Left ventricle myocardium inferior (tissue), 1 donor: ENCODE results near the gene DNLZ. TPM values are rescaled to one million over a fixed set of nuclear protein-coding genes. Genes with fewer than 3 reads are reported as not detected.

Experiments used
- DNase-seq: peaks from one replicate; pipeline ENCODE4 v3.0.0-alpha.2; 2020
- H3K27ac ChIP-seq: fragments of 200-600 bp; replicated peaks from 2 replicates; pipeline ENCODE4 v1.8.0; 2021
- H3K27me3 ChIP-seq: fragments of 200-600 bp; 2 replicates; pipeline ENCODE4 v1.8.0; 2021; ENCODE audit warnings: low read depth
- H3K36me3 ChIP-seq: fragments of 200-600 bp; 2 replicates; pipeline ENCODE4 v1.8.0; 2021
- H3K4me1 ChIP-seq: fragments of 200-600 bp; 2 replicates; pipeline ENCODE4 v1.8.0; 2021
- H3K4me3 ChIP-seq: fragments of 200-600 bp; 2 replicates; pipeline ENCODE4 v1.8.0; 2021; ENCODE audit warnings: mild to moderate bottlenecking, moderate library complexity
- H3K9me3 ChIP-seq: fragments of 200-600 bp; replicated peaks from 2 replicates; pipeline ENCODE4 v1.8.0; 2021
- intact Hi-C: fragments of 100-400 bp; cut with micrococcal nuclease; formaldehyde crosslinking; loops from one replicate; pipeline ENCODE4 v1.11.0; 2022
- total RNA-seq: library from RNA; stranded (reverse); fragmentation: NEBNext Ultra II Directional; extraction: Animal tissue kit (Norgen Biotek cat#: 25700); gene quantifications from one replicate; pipeline ENCODE4 v1.2.1, GENCODE V29; 2021
- TF ChIP-seq, protein P1 (sequence below): fragments of 200-600 bp; IDR thresholded peaks from 2 replicates; pipeline ENCODE4 v1.8.0; 2021; ENCODE audit warnings: antibody characterized with exemption, mild to moderate bottlenecking, borderline replicate concordance
- donor health status: DM: no; HTN: yes; CAD: no; lungs with severe emphysema.

Gene DNLZ
- total RNA-seq, 1 donor from 2014 or later = 37.6 TPM

DNA sequence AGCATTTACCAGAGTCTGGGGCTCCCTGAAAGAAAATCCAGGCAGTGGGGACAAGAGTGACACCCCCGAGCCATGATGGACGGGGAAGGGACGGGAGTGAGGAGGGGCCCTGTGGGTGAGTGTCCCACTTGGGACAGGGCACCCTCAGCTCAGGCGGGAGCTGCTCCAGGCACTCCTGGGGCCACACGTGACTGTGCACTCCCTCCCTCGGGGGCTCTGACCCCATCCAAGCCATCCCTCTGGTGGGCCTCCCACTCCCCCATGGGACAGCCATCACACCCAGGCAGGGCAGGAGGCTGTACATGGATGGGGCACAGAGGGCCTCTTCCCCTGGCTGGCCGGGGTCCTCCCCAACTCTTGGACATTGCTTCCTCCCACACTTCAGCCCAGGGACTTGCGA, 12.9 kb upstream of the DNLZ start:
- Histone ChIP-seq H3K27ac (no peak overlapping the region), H3K9me3 (no peaks in the 10 kb centered on the region), H3K36me3 (peaks cover 17% of the 10 kb centered on the region), H3K4me3 (no peak overlapping the region), H3K27me3 (no peaks in the 10 kb centered on the region), H3K4me1 (peaks cover 23% of the 10 kb centered on the region)
- DNase-seq = no peak
- intact Hi-C loops = no loop called here
- TF ChIP-seq, protein P1, sequence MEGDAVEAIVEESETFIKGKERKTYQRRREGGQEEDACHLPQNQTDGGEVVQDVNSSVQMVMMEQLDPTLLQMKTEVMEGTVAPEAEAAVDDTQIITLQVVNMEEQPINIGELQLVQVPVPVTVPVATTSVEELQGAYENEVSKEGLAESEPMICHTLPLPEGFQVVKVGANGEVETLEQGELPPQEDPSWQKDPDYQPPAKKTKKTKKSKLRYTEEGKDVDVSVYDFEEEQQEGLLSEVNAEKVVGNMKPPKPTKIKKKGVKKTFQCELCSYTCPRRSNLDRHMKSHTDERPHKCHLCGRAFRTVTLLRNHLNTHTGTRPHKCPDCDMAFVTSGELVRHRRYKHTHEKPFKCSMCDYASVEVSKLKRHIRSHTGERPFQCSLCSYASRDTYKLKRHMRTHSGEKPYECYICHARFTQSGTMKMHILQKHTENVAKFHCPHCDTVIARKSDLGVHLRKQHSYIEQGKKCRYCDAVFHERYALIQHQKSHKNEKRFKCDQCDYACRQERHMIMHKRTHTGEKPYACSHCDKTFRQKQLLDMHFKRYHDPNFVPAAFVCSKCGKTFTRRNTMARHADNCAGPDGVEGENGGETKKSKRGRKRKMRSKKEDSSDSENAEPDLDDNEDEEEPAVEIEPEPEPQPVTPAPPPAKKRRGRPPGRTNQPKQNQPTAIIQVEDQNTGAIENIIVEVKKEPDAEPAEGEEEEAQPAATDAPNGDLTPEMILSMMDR = no peak

- Histone ChIP-seq H3K9me3 (no peaks in the 10 kb centered on the region), H3K27me3 (no peaks in the 10 kb centered on the region), H3K27ac (no peak overlapping the region), H3K4me1 (peaks cover 13% of the 10 kb centered on the region), H3K36me3 (peaks cover 8% of the 10 kb centered on the region), H3K4me3 (no peak overlapping the region)
- no peak for DNase-seq
- TF ChIP-seq, protein P1 = no peak
- intact Hi-C loops = no loop called here
These were observed 11.6 kb upstream of the DNLZ start for GRCh38 chr9:136375096-136375495.

GRCh38 chr9:136374183-136374575, 10.6 kb upstream of the DNLZ start:
- no peaks in the 10 kb centered on the region for H3K27me3 ChIP-seq
- no peaks in the 10 kb centered on the region for H3K36me3 ChIP-seq
- DNase-seq = no peak
- intact Hi-C loops = no loop called here
- no peaks in the 10 kb centered on the region for H3K9me3 ChIP-seq
- H3K4me3 ChIP-seq = no peak overlapping the region
- TF ChIP-seq, protein P1 = no peak
- no peak overlapping the region for H3K27ac ChIP-seq
- peaks cover 11% of the 10 kb centered on the region for H3K4me1 ChIP-seq

DNA sequence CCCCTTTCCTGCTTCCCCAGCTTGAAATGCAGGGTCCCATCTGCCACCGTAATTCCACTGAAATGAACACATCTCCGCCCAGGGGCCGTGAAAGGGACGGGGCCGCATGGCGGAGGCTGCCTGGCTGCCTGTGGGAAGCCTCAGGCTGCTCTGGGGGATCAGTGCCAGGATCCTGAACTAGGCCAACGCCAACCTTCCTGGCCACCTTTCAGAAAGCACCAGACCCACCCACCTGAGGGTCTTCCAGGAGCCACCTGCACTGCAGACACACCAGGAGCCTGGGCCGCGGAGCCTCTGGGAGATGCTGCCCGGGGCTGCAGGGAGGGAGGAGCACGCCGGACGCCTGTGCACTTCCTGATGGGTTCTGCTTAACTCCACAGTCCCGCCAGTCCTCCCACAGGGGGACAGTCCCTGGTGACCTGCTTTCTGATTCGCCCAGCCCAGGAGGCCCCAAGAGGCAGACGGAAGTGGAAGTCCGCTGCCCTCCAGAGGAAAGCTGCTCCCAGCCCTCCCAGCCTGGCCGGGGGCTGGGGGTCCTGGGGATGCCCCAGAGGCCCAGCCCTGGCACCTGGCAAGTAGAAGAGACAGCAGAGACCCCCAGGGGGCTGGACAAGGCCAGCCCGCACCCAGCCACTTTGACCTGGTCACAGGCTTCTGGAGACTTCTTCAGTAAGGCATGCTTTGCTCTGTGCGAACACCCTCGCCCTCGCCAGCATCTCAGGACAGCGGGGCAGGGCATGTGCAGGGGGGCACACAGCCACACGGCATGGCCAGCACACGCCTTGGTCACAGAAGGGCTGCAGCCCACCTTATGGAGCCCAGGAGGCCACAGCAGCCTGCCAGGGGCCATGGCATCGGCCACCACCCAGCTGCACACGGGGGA, 10.0 kb upstream of the DNLZ start, which contains the start of gene CARD9:
Gene CARD9 (minus strand): TSS at position 370 of the 883 bp plus-strand sequence. CDS start 1,591 bp downstream, outside the sequence.
- H3K36me3 ChIP-seq = no peaks in the 10 kb centered on the region
- TF ChIP-seq, protein P1 = no peak
- peak within 1 kb of the TSS; percentile 44 for H3K4me3 ChIP-seq
- peaks cover 4% of the 10 kb centered on the region for H3K4me1 ChIP-seq
- no peaks in the 10 kb centered on the region for H3K9me3 ChIP-seq
- no peaks in the 10 kb centered on the region for H3K27me3 ChIP-seq
- DNase-seq = peak; percentile 44
- H3K27ac ChIP-seq = no peak within 1 kb of the TSS
- intact Hi-C loops = no loop called here

- no peaks in the 10 kb centered on the region for H3K4me1 ChIP-seq
- H3K9me3 ChIP-seq = no peaks in the 10 kb centered on the region
- DNase-seq = peak; percentile 67
- TF ChIP-seq, protein P1 = no peak
- H3K27me3 ChIP-seq = no peaks in the 10 kb centered on the region
- H3K27ac ChIP-seq = no peak overlapping the region
- intact Hi-C loops = no loop called here
- H3K36me3 ChIP-seq = no peaks in the 10 kb centered on the region
- H3K4me3 ChIP-seq = peak overlapping the region; percentile 44
These were observed 9.2 kb upstream of the DNLZ start for GRCh38 chr9:136372561-136373299.
